Thymus (tissue), 11 donors: ENCODE results near the gene MYOF. TPM values are rescaled to one million over a fixed set of nuclear protein-coding genes. Genes with fewer than 3 reads are reported as not detected.
"Not testable (repeated sequence)": the region's sequence is repeated elsewhere in the genome, so short reads cannot be mapped to it uniquely, and the experiment has no call there.

Source experiments
- DNase-seq, 9 donors: peaks; one replicate each; pipeline ENCODE4 v3.0.0-alpha.2; 2013; ENCODE audit warnings: low spot score in 9 of 9, low read depth in 6 of 9, missing footprints in 1 of 9
- H3K27ac ChIP-seq, 2 donors: one replicate each; pipeline ENCODE4 v1.5.1; 2013; ENCODE audit warnings: control low read depth in 1 of 2, low read depth in 1 of 2, low read length in 1 of 2, mild to moderate bottlenecking in 1 of 2, moderate library complexity in 1 of 2
- H3K27me3 ChIP-seq, 2 donors: one replicate each; pipeline ENCODE4 v1.5.1; 2013; ENCODE audit warnings: low read length in 1 of 2; ENCODE audit not compliant: control insufficient read depth in 2 of 2, insufficient read depth in 1 of 2
- H3K36me3 ChIP-seq, 2 donors: one replicate each; pipeline ENCODE4 v1.5.1; 2013; ENCODE audit warnings: low read length in 1 of 2, mild to moderate bottlenecking in 1 of 2, moderate library complexity in 1 of 2; ENCODE audit not compliant: control insufficient read depth in 2 of 2, insufficient read depth in 2 of 2
- H3K4me1 ChIP-seq, 2 donors: one replicate each; pipeline ENCODE4 v1.5.1; 2013; ENCODE audit warnings: low read length in 2 of 2; ENCODE audit not compliant: control insufficient read depth in 2 of 2, insufficient read depth in 2 of 2
- H3K4me3 ChIP-seq, 2 donors: one replicate each; pipeline ENCODE4 v1.5.1; 2013; ENCODE audit warnings: low read length in 2 of 2, control low read depth in 1 of 2, mild to moderate bottlenecking in 1 of 2
- H3K9me3 ChIP-seq, 2 donors: one replicate each; pipeline ENCODE4 v1.5.1; 2013; ENCODE audit warnings: low read length in 1 of 2, mild to moderate bottlenecking in 1 of 2; ENCODE audit not compliant: control insufficient read depth in 2 of 2, insufficient read depth in 1 of 2
- WGBS: extraction: QIAGEN DNeasy Blood & Tissue Kit; methylation state at CpG from one replicate; pipeline ENCODE4 v1.1.7; 2013; 5-methylcytosine and 5-hydroxymethylcytosine counted together
- polyA plus RNA-seq: library from polyadenylated mRNA; stranded (reverse); fragments of 200-250 nt; gene quantifications from one replicate; pipeline ENCODE4 v1.2.3, GENCODE V29; 2013
- total RNA-seq: library from RNA; stranded (reverse); fragments of 120-200 nt; gene quantifications from one replicate; pipeline ENCODE4 v1.2.4, GENCODE V29; 2013
- donor health status: healthy.

MYOF gene
- total and polyA plus RNA-seq, 2 donors: 6.4 to 14.0 TPM

- whole genome bisulfite sequencing: 91% methylated on average over 2 of the region's 2 CpGs
These were observed 28.0 kb downstream of the MYOF start for GRCh38 chr10:93454146-93454545.

GRCh38 chr10:93452143-93452542 is 30.0 kb downstream of the MYOF start:
- H3K4me1 ChIP-seq: no peaks in the 10 kb centered on the region
- no peak for DNase-seq
- WGBS: 27% methylated on average over 2 of the region's 2 CpGs
- H3K27me3 ChIP-seq: no peaks in the 10 kb centered on the region
- H3K9me3 ChIP-seq: no peaks in the 10 kb centered on the region
- H3K4me3 ChIP-seq: no peak overlapping the region
- H3K36me3 ChIP-seq: no peaks in the 10 kb centered on the region
- no peak overlapping the region for H3K27ac ChIP-seq

More at GRCh38 chr10:93454146-93454545, 28.0 kb downstream of the MYOF start:
- no peaks in the 10 kb centered on the region for H3K36me3 ChIP-seq
- no peak for DNase-seq
- H3K9me3 ChIP-seq: no peaks in the 10 kb centered on the region
- H3K4me3 ChIP-seq: no peak overlapping the region
- H3K4me1 ChIP-seq: no peaks in the 10 kb centered on the region
- H3K27me3 ChIP-seq: no peaks in the 10 kb centered on the region
- no peak overlapping the region for H3K27ac ChIP-seq

GRCh38 chr10:93451244-93451947 is 30.7 kb downstream of the MYOF start:
- WGBS: 86% methylated on average over 7 of the region's 7 CpGs
- no peaks in the 10 kb centered on the region for H3K4me1 ChIP-seq
- no peaks in the 10 kb centered on the region for H3K9me3 ChIP-seq
- H3K27ac ChIP-seq: no peak overlapping the region
- no peak overlapping the region for H3K4me3 ChIP-seq
- no peak for DNase-seq
- no peaks in the 10 kb centered on the region for H3K27me3 ChIP-seq
- H3K36me3 ChIP-seq: no peaks in the 10 kb centered on the region

- H3K36me3 ChIP-seq: no peaks in the 10 kb centered on the region
- H3K27me3 ChIP-seq: no peaks in the 10 kb centered on the region
- no peaks in the 10 kb centered on the region for H3K4me1 ChIP-seq
- H3K9me3 ChIP-seq: no peaks in the 10 kb centered on the region
- DNase-seq: no peak
- 67% methylated on average over 3 of the region's 3 CpGs for WGBS
- H3K27ac ChIP-seq: no peak overlapping the region
- no peak overlapping the region for H3K4me3 ChIP-seq
These were observed 34.2 kb downstream of the MYOF start for GRCh38 chr10:93447970-93448369.

GRCh38 chr10:93447019-93447418 is 35.1 kb downstream of the MYOF start:
- Histone ChIP-seq H3K4me1 (no peaks in the 10 kb centered on the region), H3K4me3 (no peak overlapping the region), H3K27me3 (no peaks in the 10 kb centered on the region), H3K9me3 (no peaks in the 10 kb centered on the region), H3K27ac (no peak overlapping the region), H3K36me3 (no peaks in the 10 kb centered on the region)
- DNase-seq: no peak
- 79% methylated on average over 6 of the region's 6 CpGs for WGBS

GRCh38 chr10:93445978-93446720 is 36.0 kb downstream of the MYOF start:
- peak overlapping the region; percentile 27 to 53 for H3K27ac ChIP-seq
- no peaks in the 10 kb centered on the region for H3K4me1 ChIP-seq
- no peak for DNase-seq
- WGBS: 84% methylated on average over 7 of the region's 7 CpGs
- no peaks in the 10 kb centered on the region for H3K27me3 ChIP-seq
- H3K36me3 ChIP-seq: no peaks in the 10 kb centered on the region
- H3K4me3 ChIP-seq: no peak overlapping the region
- no peaks in the 10 kb centered on the region for H3K9me3 ChIP-seq

- H3K9me3 ChIP-seq: no peaks in the 10 kb centered on the region
- no peaks in the 10 kb centered on the region for H3K4me1 ChIP-seq
- H3K27me3 ChIP-seq: no peaks in the 10 kb centered on the region
- H3K27ac ChIP-seq: peak overlapping the region; percentile 61 to 84
- no peak overlapping the region for H3K4me3 ChIP-seq
- no peaks in the 10 kb centered on the region for H3K36me3 ChIP-seq
- peak in 3 of 9 donors; percentile 8 to 42 (median 21) for DNase-seq
- 91% methylated on average over 8 of the region's 8 CpGs for WGBS
These were observed 36.8 kb downstream of the MYOF start for GRCh38 chr10:93445097-93445960.

- no peaks in the 10 kb centered on the region for H3K4me1 ChIP-seq
- H3K27me3 ChIP-seq: no peaks in the 10 kb centered on the region
These were observed 38.7 kb downstream of the MYOF start for GRCh38 chr10:93443481-93443880.

GRCh38 chr10:93442721-93443120 is 39.4 kb downstream of the MYOF start:
- not testable (repeated sequence) for H3K27me3 ChIP-seq, H3K36me3 ChIP-seq, DNase-seq, H3K4me1 ChIP-seq, H3K4me3 ChIP-seq, H3K9me3 ChIP-seq, H3K27ac ChIP-seq
- 97% methylated on average over 10 of the region's 10 CpGs for WGBS

More at GRCh38 chr10:93443481-93443880, 38.7 kb downstream of the MYOF start:
- H3K4me3 ChIP-seq: no peak overlapping the region
- no peak overlapping the region for H3K27ac ChIP-seq
- no peaks in the 10 kb centered on the region for H3K36me3 ChIP-seq
- no peak for DNase-seq
- H3K9me3 ChIP-seq: no peaks in the 10 kb centered on the region
- WGBS: 94% methylated on average over 1 of the region's 1 CpG
